Measurements from ENCODE around the gene SAMD4A. TPM values are rescaled to one million over a fixed set of nuclear protein-coding genes. Genes with fewer than 3 reads are reported as not detected.

Gene SAMD4A
- total RNA-seq, 1 experiment from 2014 or later: 26.5 TPM

GRCh38 chr14:54834727-54835126, 267.8 kb downstream of the SAMD4A start:
- intact Hi-C loops (cut with micrococcal nuclease; ENCODE audit: unreplicated experiment): no loop called here
- BruUV-seq (replicated peaks): no TSS peak
- TF ChIP-seq EZH2 (IDR thresholded peaks at IDR 0.05; ENCODE audit: borderline replicate concordance, low read depth, low read length, poor library complexity, severe bottlenecking): no peak
- TF ChIP-seq, protein P1, sequence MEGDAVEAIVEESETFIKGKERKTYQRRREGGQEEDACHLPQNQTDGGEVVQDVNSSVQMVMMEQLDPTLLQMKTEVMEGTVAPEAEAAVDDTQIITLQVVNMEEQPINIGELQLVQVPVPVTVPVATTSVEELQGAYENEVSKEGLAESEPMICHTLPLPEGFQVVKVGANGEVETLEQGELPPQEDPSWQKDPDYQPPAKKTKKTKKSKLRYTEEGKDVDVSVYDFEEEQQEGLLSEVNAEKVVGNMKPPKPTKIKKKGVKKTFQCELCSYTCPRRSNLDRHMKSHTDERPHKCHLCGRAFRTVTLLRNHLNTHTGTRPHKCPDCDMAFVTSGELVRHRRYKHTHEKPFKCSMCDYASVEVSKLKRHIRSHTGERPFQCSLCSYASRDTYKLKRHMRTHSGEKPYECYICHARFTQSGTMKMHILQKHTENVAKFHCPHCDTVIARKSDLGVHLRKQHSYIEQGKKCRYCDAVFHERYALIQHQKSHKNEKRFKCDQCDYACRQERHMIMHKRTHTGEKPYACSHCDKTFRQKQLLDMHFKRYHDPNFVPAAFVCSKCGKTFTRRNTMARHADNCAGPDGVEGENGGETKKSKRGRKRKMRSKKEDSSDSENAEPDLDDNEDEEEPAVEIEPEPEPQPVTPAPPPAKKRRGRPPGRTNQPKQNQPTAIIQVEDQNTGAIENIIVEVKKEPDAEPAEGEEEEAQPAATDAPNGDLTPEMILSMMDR (conservative IDR thresholded peaks at IDR 0.05; ENCODE audit: low read depth, low read length): no peak
- Histone ChIP-seq H3K4me3 (ENCODE audit: low read depth, low read length, poor library complexity, severe bottlenecking) (no peak overlapping the region), H3K27ac (ENCODE audit: low read depth, low read length, poor library complexity, severe bottlenecking) (no peak overlapping the region), H3K36me3 (ENCODE audit: insufficient read depth, low read length, poor library complexity, severe bottlenecking) (no peaks in the 10 kb centered on the region), H3K9me3 (ENCODE audit: low read depth, low read length, poor library complexity, severe bottlenecking) (no peaks in the 10 kb centered on the region), H3K27me3 (replicated peaks; ENCODE audit: insufficient read depth, low read depth, low read length, poor library complexity) (no peaks in the 10 kb centered on the region), H3K4me1 (ENCODE audit: insufficient read depth, low read length, poor library complexity, severe bottlenecking) (no peaks in the 10 kb centered on the region)
- ChIA-PET CTCF (no interaction called here), POLR2A (ENCODE audit: low non-redundant PET) (no interaction called here)
- no peak for DNase-seq (ENCODE audit: low spot score)

DNA sequence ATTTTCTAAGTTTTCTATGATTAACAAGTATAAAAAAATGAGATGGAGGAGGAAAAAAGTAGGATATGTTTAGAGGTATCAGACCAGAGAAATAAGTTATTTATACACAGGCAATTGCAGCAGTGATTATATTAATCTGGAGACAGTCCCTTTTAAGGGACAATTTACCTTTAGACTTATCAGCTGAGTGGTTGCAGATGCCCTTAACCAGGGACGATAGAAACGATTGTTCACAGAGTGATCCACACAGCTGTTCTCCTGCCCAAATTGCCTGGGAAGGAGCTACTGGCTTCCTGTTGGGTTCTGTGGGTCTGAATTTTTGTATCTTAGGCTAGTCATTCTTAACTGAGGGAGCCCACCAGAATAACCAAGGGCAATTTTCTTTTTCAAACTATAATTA, 269.3 kb downstream of the SAMD4A start:
- intact Hi-C loops (cut with micrococcal nuclease; ENCODE audit: unreplicated experiment): no loop called here
- Histone ChIP-seq H3K4me3 (ENCODE audit: low read depth, low read length, poor library complexity, severe bottlenecking) (no peak overlapping the region), H3K36me3 (ENCODE audit: insufficient read depth, low read length, poor library complexity, severe bottlenecking) (no peaks in the 10 kb centered on the region), H3K27ac (ENCODE audit: low read depth, low read length, poor library complexity, severe bottlenecking) (no peak overlapping the region), H3K9me3 (ENCODE audit: low read depth, low read length, poor library complexity, severe bottlenecking) (no peaks in the 10 kb centered on the region), H3K4me1 (ENCODE audit: insufficient read depth, low read length, poor library complexity, severe bottlenecking) (no peaks in the 10 kb centered on the region), H3K27me3 (replicated peaks; ENCODE audit: insufficient read depth, low read depth, low read length, poor library complexity) (no peaks in the 10 kb centered on the region)
- TF ChIP-seq, protein P1 (conservative IDR thresholded peaks at IDR 0.05; ENCODE audit: low read depth, low read length): no peak
- TF ChIP-seq EZH2 (IDR thresholded peaks at IDR 0.05; ENCODE audit: borderline replicate concordance, low read depth, low read length, poor library complexity, severe bottlenecking): no peak
- ChIA-PET POLR2A (ENCODE audit: low non-redundant PET) (no interaction called here), CTCF (no interaction called here)
- BruUV-seq (replicated peaks): no TSS peak
- no peak for DNase-seq (ENCODE audit: low spot score)

DNA sequence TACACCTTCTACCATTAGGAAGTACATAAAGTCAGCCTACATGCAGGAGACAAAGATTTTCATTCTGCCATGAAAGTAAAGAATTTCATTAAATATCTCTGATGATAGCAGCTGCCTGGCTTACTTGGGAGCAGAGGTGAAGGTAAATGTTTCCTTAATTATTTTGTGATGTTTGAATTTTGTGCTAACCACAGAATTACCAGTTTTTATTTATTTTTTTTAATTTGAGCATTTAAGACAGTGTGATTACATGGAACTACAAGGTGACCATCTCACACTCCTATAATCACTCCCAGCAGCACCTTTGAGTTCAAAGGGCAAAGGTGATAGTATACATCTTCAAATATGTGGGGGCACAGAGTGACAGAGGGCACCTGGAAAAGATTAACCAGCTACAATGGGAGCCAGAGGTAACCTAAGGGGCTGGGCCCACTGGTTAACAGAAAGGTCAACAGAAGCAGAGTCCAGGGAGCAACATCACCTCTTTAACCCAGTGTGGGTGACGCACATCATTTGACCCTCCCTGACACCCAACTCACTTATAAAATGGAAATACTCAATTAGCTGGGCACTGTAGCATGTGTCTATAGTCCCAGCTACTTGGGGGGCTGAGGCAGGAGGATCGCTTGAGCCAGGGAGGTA, 270.7 kb downstream of the SAMD4A start:
- Histone ChIP-seq H3K4me3 (ENCODE audit: low read depth, low read length, poor library complexity, severe bottlenecking) (no peak overlapping the region), H3K9me3 (ENCODE audit: low read depth, low read length, poor library complexity, severe bottlenecking) (no peaks in the 10 kb centered on the region), H3K27ac (ENCODE audit: low read depth, low read length, poor library complexity, severe bottlenecking) (no peak overlapping the region), H3K4me1 (ENCODE audit: insufficient read depth, low read length, poor library complexity, severe bottlenecking) (no peaks in the 10 kb centered on the region), H3K36me3 (ENCODE audit: insufficient read depth, low read length, poor library complexity, severe bottlenecking) (no peaks in the 10 kb centered on the region), H3K27me3 (replicated peaks; ENCODE audit: insufficient read depth, low read depth, low read length, poor library complexity) (no peaks in the 10 kb centered on the region)
- intact Hi-C loops (cut with micrococcal nuclease; ENCODE audit: unreplicated experiment): no loop called here
- DNase-seq (ENCODE audit: low spot score): no peak
- ChIA-PET CTCF (no interaction called here), POLR2A (ENCODE audit: low non-redundant PET) (no interaction called here)
- BruUV-seq (replicated peaks): no TSS peak
- TF ChIP-seq, protein P1 (conservative IDR thresholded peaks at IDR 0.05; ENCODE audit: low read depth, low read length): no peak
- TF ChIP-seq EZH2 (IDR thresholded peaks at IDR 0.05; ENCODE audit: borderline replicate concordance, low read depth, low read length, poor library complexity, severe bottlenecking): no peak
